ENCODE measurements around the gene CSF3R. TPM values are rescaled to one million over a fixed set of nuclear protein-coding genes. Genes with fewer than 3 reads are reported as not detected.
A peak's percentile ranks its signal among the peaks of the same experiment; 100 is the strongest.

The CSF3R gene
- polyA plus RNA-seq (2013), result 233 TPM

GRCh38 chr1:36482724-36483388, at the start of gene CSF3R:
Gene CSF3R, minus strand, starts transcription at chr1:36482913. Its CDS starts 3,417 bp downstream, at chr1:36479496.
- Histone ChIP-seq H3K4me1 (ENCODE audit: control extremely low read depth in 1 of 4, control insufficient read depth in 4 of 4, insufficient read depth in 4 of 4, low read length in 3 of 4) (peaks cover 7 to 63% (median 43%) of the 10 kb centered on the region in 4 experiments), H3K27me3 (replicated peaks in 2 of 5; ENCODE audit: control insufficient read depth in 4 of 5, insufficient read depth in 5 of 5, low read length in 4 of 5) (no peaks in the 10 kb centered on the region), H3K27ac (ENCODE audit: insufficient read depth in 1 of 2, low read depth in 1 of 2, low read length in 2 of 2, poor library complexity in 1 of 2, severe bottlenecking in 2 of 2) (peak within 1 kb of the TSS; percentile 74 to 81), H3K9me3 (ENCODE audit: control extremely low read depth in 1 of 5, control insufficient read depth in 4 of 5, insufficient read depth in 2 of 5, low read depth in 1 of 5, low read length in 4 of 5) (no peaks in the 10 kb centered on the region), H3K36me3 (ENCODE audit: control insufficient read depth in 4 of 4, insufficient read depth in 4 of 4, low read length in 3 of 4) (peaks cover 5 to 28% (median 17%) of the 10 kb centered on the region in 4 experiments), H3K4me3 (ENCODE audit: control insufficient read depth in 1 of 7, extremely low read depth in 1 of 7, insufficient read depth in 4 of 7, low read depth in 2 of 7, low read length in 6 of 7) (peak within 1 kb of the TSS; percentile 18 to 81 (median 70))
- POLR2A ChIA-PET, result interaction anchor here (0.7 kb wide), 1 partner anchor 9 kb away, joined by 3 read pairs; no protein-coding TSS in a partner anchor
- WGBS (ENCODE audit: insufficient coverage), result 13% methylated on average over 8 of the region's 13 CpGs
- peak; percentile 55 to 87 (median 80) for DNase-seq
- CTCF ChIA-PET, result interaction anchor here (0.7 to 3.1 kb wide), 4 partner anchors 19 to 67 kb away, joined by 3 to 17 read pairs (median 4); partner anchors contain the start of gene MRPS15

- 85% methylated on average over 3 of the region's 3 CpGs for WGBS (ENCODE audit: insufficient coverage)
- ChIA-PET POLR2A (no interaction called here), CTCF (interaction anchor here (1.4 to 1.7 kb wide), 2 partner anchors 11 to 15 kb away, joined by 3 to 4 read pairs; no protein-coding TSS in a partner anchor)
- Histone ChIP-seq H3K4me1 (ENCODE audit: control extremely low read depth in 1 of 4, control insufficient read depth in 4 of 4, insufficient read depth in 4 of 4, low read length in 3 of 4) (no peaks in the 10 kb centered on the region), H3K9me3 (ENCODE audit: control extremely low read depth in 1 of 5, control insufficient read depth in 4 of 5, insufficient read depth in 2 of 5, low read depth in 1 of 5, low read length in 4 of 5) (peaks cover 0 to 5% (median 0%) of the 10 kb centered on the region in 5 experiments), H3K27ac (ENCODE audit: insufficient read depth in 1 of 2, low read depth in 1 of 2, low read length in 2 of 2, poor library complexity in 1 of 2, severe bottlenecking in 2 of 2) (no peak overlapping the region), H3K27me3 (replicated peaks in 2 of 5; ENCODE audit: control insufficient read depth in 4 of 5, insufficient read depth in 5 of 5, low read length in 4 of 5) (peaks cover 0 to 4% (median 0%) of the 10 kb centered on the region in 5 experiments), H3K36me3 (ENCODE audit: control insufficient read depth in 4 of 4, insufficient read depth in 4 of 4, low read length in 3 of 4) (no peaks in the 10 kb centered on the region), H3K4me3 (ENCODE audit: control insufficient read depth in 1 of 7, extremely low read depth in 1 of 7, insufficient read depth in 4 of 7, low read depth in 2 of 7, low read length in 6 of 7) (no peak overlapping the region)
- no peak for DNase-seq
Observed at GRCh38 chr1:36531833-36532232, 49.1 kb upstream of the CSF3R start.

GRCh38 chr1:36530791-36531190, 48.1 kb upstream of the CSF3R start:
- Histone ChIP-seq H3K4me3 (ENCODE audit: control insufficient read depth in 1 of 7, extremely low read depth in 1 of 7, insufficient read depth in 4 of 7, low read depth in 2 of 7, low read length in 6 of 7) (no peak overlapping the region), H3K27me3 (replicated peaks in 2 of 5; ENCODE audit: control insufficient read depth in 4 of 5, insufficient read depth in 5 of 5, low read length in 4 of 5) (peaks cover 0 to 3% (median 0%) of the 10 kb centered on the region in 5 experiments), H3K9me3 (ENCODE audit: control extremely low read depth in 1 of 5, control insufficient read depth in 4 of 5, insufficient read depth in 2 of 5, low read depth in 1 of 5, low read length in 4 of 5) (peaks cover 0 to 5% (median 0%) of the 10 kb centered on the region in 5 experiments), H3K27ac (ENCODE audit: insufficient read depth in 1 of 2, low read depth in 1 of 2, low read length in 2 of 2, poor library complexity in 1 of 2, severe bottlenecking in 2 of 2) (no peak overlapping the region), H3K36me3 (ENCODE audit: control insufficient read depth in 4 of 4, insufficient read depth in 4 of 4, low read length in 3 of 4) (no peaks in the 10 kb centered on the region), H3K4me1 (ENCODE audit: control extremely low read depth in 1 of 4, control insufficient read depth in 4 of 4, insufficient read depth in 4 of 4, low read length in 3 of 4) (no peaks in the 10 kb centered on the region)
- no peak for DNase-seq
- ChIA-PET POLR2A (no interaction called here), CTCF (interaction anchor here (1.4 to 1.7 kb wide), 2 partner anchors 12 to 14 kb away, joined by 3 to 4 read pairs; no protein-coding TSS in a partner anchor)
- 100% methylated on average over 5 of the region's 6 CpGs for WGBS (ENCODE audit: insufficient coverage)

- Histone ChIP-seq H3K9me3 (ENCODE audit: control extremely low read depth in 1 of 5, control insufficient read depth in 4 of 5, insufficient read depth in 2 of 5, low read depth in 1 of 5, low read length in 4 of 5) (peaks cover 0 to 5% (median 0%) of the 10 kb centered on the region in 5 experiments), H3K27me3 (replicated peaks in 2 of 5; ENCODE audit: control insufficient read depth in 4 of 5, insufficient read depth in 5 of 5, low read length in 4 of 5) (peaks cover 0 to 3% (median 0%) of the 10 kb centered on the region in 5 experiments), H3K4me3 (ENCODE audit: control insufficient read depth in 1 of 7, extremely low read depth in 1 of 7, insufficient read depth in 4 of 7, low read depth in 2 of 7, low read length in 6 of 7) (no peak overlapping the region), H3K4me1 (ENCODE audit: control extremely low read depth in 1 of 4, control insufficient read depth in 4 of 4, insufficient read depth in 4 of 4, low read length in 3 of 4) (no peaks in the 10 kb centered on the region), H3K36me3 (ENCODE audit: control insufficient read depth in 4 of 4, insufficient read depth in 4 of 4, low read length in 3 of 4) (no peaks in the 10 kb centered on the region), H3K27ac (ENCODE audit: insufficient read depth in 1 of 2, low read depth in 1 of 2, low read length in 2 of 2, poor library complexity in 1 of 2, severe bottlenecking in 2 of 2) (no peak overlapping the region)
- no peak for DNase-seq
- POLR2A ChIA-PET, result no interaction called here
- WGBS (ENCODE audit: insufficient coverage), result 78% methylated on average over 6 of the region's 7 CpGs
- CTCF ChIA-PET, result no interaction called here
Observed at GRCh38 chr1:36530261-36530660, 47.5 kb upstream of the CSF3R start.

GRCh38 chr1:36529769-36530260, 47.1 kb upstream of the CSF3R start:
- ChIA-PET POLR2A (no interaction called here), CTCF (no interaction called here)
- peaks cover 0 to 3% (median 0%) of the 10 kb centered on the region in 5 experiments for H3K27me3 ChIP-seq (replicated peaks in 2 of 5; ENCODE audit: control insufficient read depth in 4 of 5, insufficient read depth in 5 of 5, low read length in 4 of 5)
- H3K9me3 ChIP-seq (ENCODE audit: control extremely low read depth in 1 of 5, control insufficient read depth in 4 of 5, insufficient read depth in 2 of 5, low read depth in 1 of 5, low read length in 4 of 5), result peaks cover 0 to 5% (median 0%) of the 10 kb centered on the region in 5 experiments
- no peak overlapping the region for H3K4me3 ChIP-seq (ENCODE audit: control insufficient read depth in 1 of 7, extremely low read depth in 1 of 7, insufficient read depth in 4 of 7, low read depth in 2 of 7, low read length in 6 of 7)
- H3K36me3 ChIP-seq (ENCODE audit: control insufficient read depth in 4 of 4, insufficient read depth in 4 of 4, low read length in 3 of 4), result no peaks in the 10 kb centered on the region
- DNase-seq, result no peak
- H3K27ac ChIP-seq (ENCODE audit: insufficient read depth in 1 of 2, low read depth in 1 of 2, low read length in 2 of 2, poor library complexity in 1 of 2, severe bottlenecking in 2 of 2), result no peak overlapping the region
- no peaks in the 10 kb centered on the region for H3K4me1 ChIP-seq (ENCODE audit: control extremely low read depth in 1 of 4, control insufficient read depth in 4 of 4, insufficient read depth in 4 of 4, low read length in 3 of 4)
- 88% methylated on average over 3 of the region's 3 CpGs for WGBS (ENCODE audit: insufficient coverage)

GRCh38 chr1:36528361-36529349, 45.9 kb upstream of the CSF3R start:
- WGBS (ENCODE audit: insufficient coverage), result 96% methylated on average over 5 of the region's 7 CpGs
- H3K36me3 ChIP-seq (ENCODE audit: control insufficient read depth in 4 of 4, insufficient read depth in 4 of 4, low read length in 3 of 4), result no peaks in the 10 kb centered on the region
- CTCF ChIA-PET, result interaction anchor here (1.8 kb wide), 1 partner anchor 12 kb away, joined by 5 read pairs; no protein-coding TSS in a partner anchor
- peaks cover 0 to 5% (median 0%) of the 10 kb centered on the region in 5 experiments for H3K9me3 ChIP-seq (ENCODE audit: control extremely low read depth in 1 of 5, control insufficient read depth in 4 of 5, insufficient read depth in 2 of 5, low read depth in 1 of 5, low read length in 4 of 5)
- H3K4me3 ChIP-seq (ENCODE audit: control insufficient read depth in 1 of 7, extremely low read depth in 1 of 7, insufficient read depth in 4 of 7, low read depth in 2 of 7, low read length in 6 of 7), result no peak overlapping the region
- H3K4me1 ChIP-seq (ENCODE audit: control extremely low read depth in 1 of 4, control insufficient read depth in 4 of 4, insufficient read depth in 4 of 4, low read length in 3 of 4), result no peaks in the 10 kb centered on the region
- no peak overlapping the region for H3K27ac ChIP-seq (ENCODE audit: insufficient read depth in 1 of 2, low read depth in 1 of 2, low read length in 2 of 2, poor library complexity in 1 of 2, severe bottlenecking in 2 of 2)
- peaks cover 0 to 3% (median 0%) of the 10 kb centered on the region in 5 experiments for H3K27me3 ChIP-seq (replicated peaks in 2 of 5; ENCODE audit: control insufficient read depth in 4 of 5, insufficient read depth in 5 of 5, low read length in 4 of 5)
- DNase-seq, result peak in 1 of 3 donors; percentile 18
- POLR2A ChIA-PET, result no interaction called here
